ENCODE results near the gene PRODH2.
"Not testable (repeated sequence)": the region's sequence is repeated elsewhere in the genome, so short reads cannot be mapped to it uniquely, and the experiment has no call there.

The PRODH2 gene

DNA sequence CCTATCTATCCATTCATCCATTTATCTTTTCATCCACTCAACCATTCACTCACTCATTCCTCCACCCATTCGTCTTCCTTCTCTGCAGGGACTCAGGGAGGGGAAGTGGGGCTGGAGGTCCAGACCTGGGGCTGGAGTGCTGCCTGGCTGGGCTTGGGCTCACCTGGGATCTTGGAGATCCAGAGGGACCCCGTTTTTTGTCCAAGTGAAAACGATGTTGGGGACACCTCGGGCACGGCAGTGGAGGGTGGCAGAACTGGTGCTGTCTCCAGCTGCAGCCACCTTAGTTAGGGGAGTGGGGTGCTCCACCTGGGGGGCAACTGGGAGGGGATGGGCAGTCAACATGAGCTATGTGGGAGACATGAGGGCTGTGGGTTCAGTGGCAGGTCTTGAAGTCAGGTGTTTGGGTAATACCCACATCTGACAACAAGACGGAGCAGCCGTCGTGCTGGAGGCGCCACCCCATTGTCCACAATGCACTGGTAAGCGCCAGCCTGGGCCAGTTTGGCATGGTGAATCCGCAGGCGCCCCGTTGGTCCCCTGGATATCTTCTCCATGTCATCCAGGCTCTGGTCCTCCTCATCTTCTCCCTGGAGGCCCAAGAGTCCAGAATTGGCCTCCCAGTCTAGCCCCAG is 29.4 kb upstream of the PRODH2 start:
- Histone ChIP-seq H3K4me3 (ENCODE audit: low read length) (no peak overlapping the region), H3K9me3 (ENCODE audit: control insufficient read depth, insufficient read depth, low read length) (no peaks in the 10 kb centered on the region), H3K36me3 (ENCODE audit: control insufficient read depth, insufficient read depth, low read length) (no peaks in the 10 kb centered on the region), H3K4me1 (ENCODE audit: control insufficient read depth, insufficient read depth, low read length) (peaks cover 3% of the 10 kb centered on the region), H3K27ac (ENCODE audit: low read length) (no peak overlapping the region), H3K27me3 (ENCODE audit: control insufficient read depth, insufficient read depth, low read length) (peaks cover 13% of the 10 kb centered on the region)
- WGBS (ENCODE audit: insufficient coverage, insufficient read length), result no CpG with 5 or more reads among the region's 13 CpGs
- DNase-seq (ENCODE audit: low read depth, low spot score), result no peak

DNA sequence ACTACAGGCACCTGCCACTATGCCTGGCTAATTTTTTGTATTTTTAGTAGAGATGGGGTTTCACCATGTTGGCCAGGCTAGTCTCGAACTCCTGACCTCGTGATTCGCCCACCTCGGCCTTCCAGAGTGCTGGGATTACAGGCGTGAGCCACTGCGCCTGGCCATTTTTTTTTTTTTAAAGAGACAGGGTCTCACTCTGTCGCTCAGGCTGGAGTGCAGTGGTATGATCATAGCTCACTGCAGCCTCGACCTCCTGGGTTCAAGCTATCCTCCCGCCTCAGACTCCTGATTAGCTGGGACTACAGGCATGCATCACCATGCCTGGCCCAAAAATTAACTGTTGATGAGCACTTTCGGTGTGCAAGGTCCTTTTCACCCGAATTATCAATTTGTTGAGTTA is 23.5 kb upstream of the PRODH2 start:
- not testable (repeated sequence) for H3K4me1 ChIP-seq (ENCODE audit: control insufficient read depth, insufficient read depth, low read length); H3K27ac ChIP-seq (ENCODE audit: low read length); DNase-seq (ENCODE audit: low read depth, low spot score); H3K9me3 ChIP-seq (ENCODE audit: control insufficient read depth, insufficient read depth, low read length); H3K4me3 ChIP-seq (ENCODE audit: low read length); H3K27me3 ChIP-seq (ENCODE audit: control insufficient read depth, insufficient read depth, low read length); H3K36me3 ChIP-seq (ENCODE audit: control insufficient read depth, insufficient read depth, low read length)
- WGBS (ENCODE audit: insufficient coverage, insufficient read length), result no CpG with 5 or more reads among the region's 11 CpGs

- Histone ChIP-seq H3K9me3 (ENCODE audit: control insufficient read depth, insufficient read depth, low read length) (no peaks in the 10 kb centered on the region), H3K27me3 (ENCODE audit: control insufficient read depth, insufficient read depth, low read length) (no peaks in the 10 kb centered on the region), H3K4me3 (ENCODE audit: low read length) (no peak overlapping the region), H3K4me1 (ENCODE audit: control insufficient read depth, insufficient read depth, low read length) (no peaks in the 10 kb centered on the region; the same call in 1 of the 2 replicates), H3K27ac (ENCODE audit: low read length) (no peak overlapping the region), H3K36me3 (ENCODE audit: control insufficient read depth, insufficient read depth, low read length) (no peaks in the 10 kb centered on the region)
- WGBS (ENCODE audit: insufficient coverage, insufficient read length), result no CpG with 5 or more reads among the region's 7 CpGs
- no peak for DNase-seq (ENCODE audit: low read depth, low spot score)
Observed at GRCh38 chr19:35833972-35834371, 21.3 kb upstream of the PRODH2 start.

- WGBS (ENCODE audit: insufficient coverage, insufficient read length), result no CpG with 5 or more reads among the region's 4 CpGs
- Histone ChIP-seq H3K27me3 (ENCODE audit: control insufficient read depth, insufficient read depth, low read length) (no peaks in the 10 kb centered on the region), H3K27ac (ENCODE audit: low read length) (no peak overlapping the region), H3K36me3 (ENCODE audit: control insufficient read depth, insufficient read depth, low read length) (no peaks in the 10 kb centered on the region), H3K9me3 (ENCODE audit: control insufficient read depth, insufficient read depth, low read length) (no peaks in the 10 kb centered on the region), H3K4me1 (ENCODE audit: control insufficient read depth, insufficient read depth, low read length) (no peaks in the 10 kb centered on the region; the same call in 1 of the 2 replicates), H3K4me3 (ENCODE audit: low read length) (no peak overlapping the region)
- DNase-seq (ENCODE audit: low read depth, low spot score), result no peak
Observed at GRCh38 chr19:35832054-35832453, 19.4 kb upstream of the PRODH2 start.

DNA sequence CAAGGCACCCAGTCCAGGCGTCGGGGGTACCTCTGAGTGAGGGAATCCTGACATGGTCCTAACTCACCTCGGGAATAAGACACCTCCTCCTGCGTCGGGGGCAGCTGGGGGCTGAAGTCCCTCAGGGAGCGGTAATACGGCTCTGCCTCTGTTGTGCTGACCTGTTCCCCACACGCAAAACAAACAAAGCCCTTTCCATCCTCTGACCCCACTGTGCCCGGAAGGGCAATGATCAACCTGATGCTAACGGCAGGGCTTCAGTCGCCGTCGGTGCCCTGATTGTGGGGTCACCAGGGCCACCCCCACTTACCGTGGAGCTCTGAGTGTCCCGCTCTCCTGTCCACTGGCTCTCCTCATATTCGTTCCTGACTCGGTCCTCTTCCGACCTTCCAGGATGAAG is 18.3 kb upstream of the PRODH2 start:
- H3K4me1 ChIP-seq (ENCODE audit: control insufficient read depth, insufficient read depth, low read length), result no peaks in the 10 kb centered on the region; the same call in 1 of the 2 replicates
- H3K9me3 ChIP-seq (ENCODE audit: control insufficient read depth, insufficient read depth, low read length), result no peaks in the 10 kb centered on the region
- H3K4me3 ChIP-seq (ENCODE audit: low read length), result no peak overlapping the region
- WGBS (ENCODE audit: insufficient coverage, insufficient read length), result no CpG with 5 or more reads among the region's 18 CpGs
- H3K27ac ChIP-seq (ENCODE audit: low read length), result no peak overlapping the region
- no peaks in the 10 kb centered on the region for H3K36me3 ChIP-seq (ENCODE audit: control insufficient read depth, insufficient read depth, low read length)
- DNase-seq (ENCODE audit: low read depth, low spot score), result no peak
- H3K27me3 ChIP-seq (ENCODE audit: control insufficient read depth, insufficient read depth, low read length), result no peaks in the 10 kb centered on the region

DNA sequence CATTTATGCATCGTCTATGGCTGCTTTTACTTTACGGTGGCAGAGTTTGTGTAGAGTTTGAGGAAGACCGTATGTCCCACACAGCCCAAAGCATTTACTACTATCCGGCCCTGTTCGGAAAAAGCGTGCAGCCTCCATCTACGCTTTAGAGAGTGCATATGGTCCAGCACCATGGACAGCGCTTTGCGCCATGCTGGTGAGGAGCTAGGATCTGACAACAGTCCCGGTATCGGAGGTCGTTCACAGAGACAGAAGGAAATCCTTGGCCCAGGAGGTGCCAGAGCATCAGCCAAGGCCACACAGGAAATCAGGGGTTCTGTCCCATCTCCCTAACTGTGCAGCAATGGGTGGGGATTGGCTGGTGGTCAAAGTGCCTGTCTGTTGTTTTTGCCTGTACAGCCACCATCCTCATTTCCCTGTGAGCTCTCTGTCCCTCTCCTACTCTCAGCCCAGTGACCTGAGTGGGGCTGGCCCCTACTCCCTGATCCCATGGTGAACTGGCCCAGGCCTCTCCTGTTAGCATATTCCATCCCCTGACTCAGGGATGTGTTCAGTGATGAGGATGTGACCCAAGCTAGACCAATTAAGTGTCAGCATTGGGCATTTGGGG is 16.2 kb upstream of the PRODH2 start:
- H3K36me3 ChIP-seq (ENCODE audit: control insufficient read depth, insufficient read depth, low read length), result no peaks in the 10 kb centered on the region
- no peaks in the 10 kb centered on the region; the same call in 1 of the 2 replicates for H3K4me1 ChIP-seq (ENCODE audit: control insufficient read depth, insufficient read depth, low read length)
- WGBS (ENCODE audit: insufficient coverage, insufficient read length), result no CpG with 5 or more reads among the region's 12 CpGs
- DNase-seq (ENCODE audit: low read depth, low spot score), result no peak
- no peak overlapping the region for H3K27ac ChIP-seq (ENCODE audit: low read length)
- H3K4me3 ChIP-seq (ENCODE audit: low read length), result no peak overlapping the region
- no peaks in the 10 kb centered on the region for H3K27me3 ChIP-seq (ENCODE audit: control insufficient read depth, insufficient read depth, low read length)
- H3K9me3 ChIP-seq (ENCODE audit: control insufficient read depth, insufficient read depth, low read length), result no peaks in the 10 kb centered on the region

GRCh38 chr19:35824150-35824549 is 11.5 kb upstream of the PRODH2 start:
- H3K4me1 ChIP-seq (ENCODE audit: control insufficient read depth, insufficient read depth, low read length), result no peaks in the 10 kb centered on the region
- H3K4me3 ChIP-seq (ENCODE audit: low read length), result no peak overlapping the region
- no peaks in the 10 kb centered on the region for H3K36me3 ChIP-seq (ENCODE audit: control insufficient read depth, insufficient read depth, low read length)
- no peaks in the 10 kb centered on the region for H3K9me3 ChIP-seq (ENCODE audit: control insufficient read depth, insufficient read depth, low read length)
- no peak overlapping the region for H3K27ac ChIP-seq (ENCODE audit: low read length)
- WGBS (ENCODE audit: insufficient coverage, insufficient read length), result no CpG with 5 or more reads among the region's 5 CpGs
- no peaks in the 10 kb centered on the region; the same call in 1 of the 2 replicates for H3K27me3 ChIP-seq (ENCODE audit: control insufficient read depth, insufficient read depth, low read length)
- no peak for DNase-seq (ENCODE audit: low read depth, low spot score)

DNA sequence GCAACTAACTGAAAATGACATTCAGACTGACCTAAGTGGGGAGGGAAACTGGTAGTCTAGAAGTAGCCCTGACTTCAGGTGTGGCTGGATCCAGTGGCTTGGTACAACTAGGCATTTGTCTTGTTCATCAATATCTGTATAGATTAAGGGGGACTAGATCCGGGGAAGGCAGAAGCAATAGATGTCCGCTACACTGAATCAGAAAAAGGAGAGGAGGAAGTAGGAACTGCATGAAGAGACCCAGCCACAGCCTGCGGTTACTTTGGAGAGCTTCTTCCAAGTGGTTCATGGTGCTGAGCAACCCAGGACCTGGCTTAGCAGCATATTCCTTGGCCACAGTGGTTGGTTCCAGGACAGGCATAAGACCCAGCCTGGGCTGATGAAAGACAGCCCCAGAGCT is 9.9 kb upstream of the PRODH2 start:
- H3K4me1 ChIP-seq (ENCODE audit: control insufficient read depth, insufficient read depth, low read length), result no peaks in the 10 kb centered on the region
- no peak overlapping the region for H3K27ac ChIP-seq (ENCODE audit: low read length)
- no peak overlapping the region for H3K4me3 ChIP-seq (ENCODE audit: low read length)
- no peak for DNase-seq (ENCODE audit: low read depth, low spot score)
- WGBS (ENCODE audit: insufficient coverage, insufficient read length), result no CpG with 5 or more reads among the region's 3 CpGs
- no peaks in the 10 kb centered on the region; the same call in 1 of the 2 replicates for H3K27me3 ChIP-seq (ENCODE audit: control insufficient read depth, insufficient read depth, low read length)
- no peaks in the 10 kb centered on the region for H3K9me3 ChIP-seq (ENCODE audit: control insufficient read depth, insufficient read depth, low read length)
- no peaks in the 10 kb centered on the region for H3K36me3 ChIP-seq (ENCODE audit: control insufficient read depth, insufficient read depth, low read length)

- Histone ChIP-seq H3K4me1 (ENCODE audit: control insufficient read depth, insufficient read depth, low read length) (no peaks in the 10 kb centered on the region), H3K27me3 (ENCODE audit: control insufficient read depth, insufficient read depth, low read length) (no peaks in the 10 kb centered on the region; the same call in 1 of the 2 replicates), H3K36me3 (ENCODE audit: control insufficient read depth, insufficient read depth, low read length) (no peaks in the 10 kb centered on the region), H3K9me3 (ENCODE audit: control insufficient read depth, insufficient read depth, low read length) (no peaks in the 10 kb centered on the region), H3K4me3 (ENCODE audit: low read length) (no peak overlapping the region), H3K27ac (ENCODE audit: low read length) (no peak overlapping the region)
- WGBS (ENCODE audit: insufficient coverage, insufficient read length), result 100% methylated on average over 1 of the region's 3 CpGs
- no peak for DNase-seq (ENCODE audit: low read depth, low spot score)
Observed at GRCh38 chr19:35818445-35818844, 5.8 kb upstream of the PRODH2 start.

- no peaks in the 10 kb centered on the region for H3K9me3 ChIP-seq (ENCODE audit: control insufficient read depth, insufficient read depth, low read length)
- no peaks in the 10 kb centered on the region for H3K4me1 ChIP-seq (ENCODE audit: control insufficient read depth, insufficient read depth, low read length)
- no peaks in the 10 kb centered on the region for H3K36me3 ChIP-seq (ENCODE audit: control insufficient read depth, insufficient read depth, low read length)
- H3K4me3 ChIP-seq (ENCODE audit: low read length), result no peak overlapping the region
- H3K27me3 ChIP-seq (ENCODE audit: control insufficient read depth, insufficient read depth, low read length), result no peaks in the 10 kb centered on the region
- WGBS (ENCODE audit: insufficient coverage, insufficient read length), result no CpG with 5 or more reads among the region's 9 CpGs
- no peak for DNase-seq (ENCODE audit: low read depth, low spot score)
- no peak overlapping the region for H3K27ac ChIP-seq (ENCODE audit: low read length)
Observed at GRCh38 chr19:35816846-35817245, 4.2 kb upstream of the PRODH2 start.

- Histone ChIP-seq H3K36me3 (ENCODE audit: control insufficient read depth, insufficient read depth, low read length) (no peaks in the 10 kb centered on the region), H3K4me3 (ENCODE audit: low read length) (no peak overlapping the region), H3K27ac (ENCODE audit: low read length) (no peak overlapping the region), H3K27me3 (ENCODE audit: control insufficient read depth, insufficient read depth, low read length) (no peaks in the 10 kb centered on the region), H3K9me3 (ENCODE audit: control insufficient read depth, insufficient read depth, low read length) (no peaks in the 10 kb centered on the region), H3K4me1 (ENCODE audit: control insufficient read depth, insufficient read depth, low read length) (no peaks in the 10 kb centered on the region)
- no CpG with 5 or more reads among the region's 6 CpGs for WGBS (ENCODE audit: insufficient coverage, insufficient read length)
- no peak for DNase-seq (ENCODE audit: low read depth, low spot score)
Observed at GRCh38 chr19:35816262-35816661, 3.6 kb upstream of the PRODH2 start.
